ENCODE data around the gene TMEM107.
"Not testable (repeated sequence)": the region's sequence is repeated elsewhere in the genome, so short reads cannot be mapped to it uniquely, and the experiment has no call there.

The TMEM107 gene

GRCh38 chr17:8176197-8176940, at the start of gene TMEM107:
TSS of gene TMEM107 (minus strand) at chr17:8176380. CDS start at chr17:8176286, 94 bp downstream.
- DNase-seq (ENCODE audit: low read depth), result no peak
- H3K4me3 ChIP-seq (ENCODE audit: low read depth, low read length), result peak within 1 kb of the TSS; percentile 67

- DNase-seq (ENCODE audit: low read depth), result no peak
- no peak overlapping the region for H3K4me3 ChIP-seq (ENCODE audit: low read depth, low read length)
These were observed 49.0 kb upstream of the TMEM107 start for GRCh38 chr17:8224891-8225812.

- no peak for DNase-seq (ENCODE audit: low read depth)
- peak overlapping the region; percentile 86 for H3K4me3 ChIP-seq (ENCODE audit: low read depth, low read length)
These were observed 47.4 kb upstream of the TMEM107 start for GRCh38 chr17:8223356-8224126.

GRCh38 chr17:8222630-8223355, 46.6 kb upstream of the TMEM107 start:
- peak; percentile 77 for DNase-seq (ENCODE audit: low read depth)
- H3K4me3 ChIP-seq (ENCODE audit: low read depth, low read length), result peak overlapping the region; percentile 86

GRCh38 chr17:8222380-8222629, 46.1 kb upstream of the TMEM107 start:
- peak overlapping the region; percentile 86 for H3K4me3 ChIP-seq (ENCODE audit: low read depth, low read length)
- DNase-seq (ENCODE audit: low read depth), result no peak

GRCh38 chr17:8221663-8222379, 45.6 kb upstream of the TMEM107 start:
- peak; percentile 62 for DNase-seq (ENCODE audit: low read depth)
- H3K4me3 ChIP-seq (ENCODE audit: low read depth, low read length), result peak overlapping the region; percentile 86

- H3K4me3 ChIP-seq (ENCODE audit: low read depth, low read length), result peak overlapping the region; percentile 86
- DNase-seq (ENCODE audit: low read depth), result peak; percentile 72
These were observed 44.8 kb upstream of the TMEM107 start for GRCh38 chr17:8220783-8221662.

- H3K4me3 ChIP-seq (ENCODE audit: low read depth, low read length); DNase-seq (ENCODE audit: low read depth): not testable (repeated sequence)
These were observed 37.8 kb upstream of the TMEM107 start for GRCh38 chr17:8214000-8214399.

GRCh38 chr17:8212312-8213180, 36.4 kb upstream of the TMEM107 start:
- DNase-seq (ENCODE audit: low read depth), result no peak
- no peak overlapping the region for H3K4me3 ChIP-seq (ENCODE audit: low read depth, low read length)

- H3K4me3 ChIP-seq (ENCODE audit: low read depth, low read length), result peak overlapping the region; percentile 81
- no peak for DNase-seq (ENCODE audit: low read depth)
These were observed 34.7 kb upstream of the TMEM107 start for GRCh38 chr17:8210761-8211458.

- peak; percentile 86 for DNase-seq (ENCODE audit: low read depth)
- peak within 1 kb of the TSS; percentile 81 for H3K4me3 ChIP-seq (ENCODE audit: low read depth, low read length)
These were observed 34.0 kb upstream of the TMEM107 start, which contains the start of gene AURKB for GRCh38 chr17:8209907-8210760. TSS of gene AURKB (minus strand) at chr17:8210575. CDS start at chr17:8210224, 351 bp downstream.

GRCh38 chr17:8206536-8206935, 30.4 kb upstream of the TMEM107 start:
- no peak overlapping the region for H3K4me3 ChIP-seq (ENCODE audit: low read depth, low read length)
- no peak for DNase-seq (ENCODE audit: low read depth)

- DNase-seq (ENCODE audit: low read depth), result no peak
- no peak overlapping the region for H3K4me3 ChIP-seq (ENCODE audit: low read depth, low read length)
These were observed 28.8 kb upstream of the TMEM107 start for GRCh38 chr17:8204761-8205555.

GRCh38 chr17:8192070-8192815, 16.1 kb upstream of the TMEM107 start:
- peak; percentile 69 for DNase-seq (ENCODE audit: low read depth)
- peak overlapping the region; percentile 40 for H3K4me3 ChIP-seq (ENCODE audit: low read depth, low read length)

Data from skeletal muscle cell (primary cell).